HG03095 (cell line): ENCODE data around the gene SNRNP200.
"Not testable (repeated sequence)": the region's sequence is repeated elsewhere in the genome, so short reads cannot be mapped to it uniquely, and the experiment has no call there.

Experiments used
- ATAC-seq: cut with Tn5 transposase; IDR thresholded peaks from one replicate; pipeline ENCODE4 v1.9.1; 2021; ENCODE audit warnings: moderate library complexity; ENCODE audit not compliant: unreplicated experiment

SNRNP200 gene

DNA sequence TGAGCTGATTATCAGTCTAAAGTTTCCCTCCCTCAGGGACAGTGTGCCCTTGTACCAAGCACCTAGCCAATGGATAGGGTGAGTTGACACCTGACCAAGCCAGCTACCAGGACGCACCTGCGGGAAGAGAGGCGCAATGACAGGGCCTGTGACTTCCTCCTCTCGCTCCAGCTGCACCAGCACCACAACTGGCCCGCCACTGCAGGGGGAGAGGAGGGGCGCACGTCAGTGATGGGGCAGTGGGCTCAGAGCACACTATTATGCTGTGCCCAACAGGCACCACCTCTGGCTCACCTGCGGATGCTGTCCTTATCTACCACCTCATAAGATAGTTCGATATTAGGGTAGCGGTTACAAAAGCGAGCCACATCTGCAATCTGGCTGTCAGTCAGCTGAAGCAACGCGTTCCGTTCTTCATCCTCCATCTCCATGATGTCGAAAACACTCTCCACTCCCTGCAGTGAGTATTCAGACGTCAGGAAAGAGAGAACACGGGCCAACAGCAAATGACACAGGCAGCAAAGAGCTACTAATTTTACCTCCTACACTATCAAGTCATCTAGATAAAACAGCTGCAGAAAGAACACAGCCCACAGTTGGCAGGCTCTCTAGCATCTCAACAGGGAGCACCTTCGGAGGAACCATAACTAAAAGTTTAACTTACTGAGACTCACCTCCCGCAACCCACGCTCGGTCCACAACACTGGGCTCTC is 28.4 kb downstream of the SNRNP200 start:
- ATAC-seq, result no peak

- no peak for ATAC-seq
Observed at GRCh38 chr2:96274355-96275056, 30.8 kb downstream of the SNRNP200 start.

DNA sequence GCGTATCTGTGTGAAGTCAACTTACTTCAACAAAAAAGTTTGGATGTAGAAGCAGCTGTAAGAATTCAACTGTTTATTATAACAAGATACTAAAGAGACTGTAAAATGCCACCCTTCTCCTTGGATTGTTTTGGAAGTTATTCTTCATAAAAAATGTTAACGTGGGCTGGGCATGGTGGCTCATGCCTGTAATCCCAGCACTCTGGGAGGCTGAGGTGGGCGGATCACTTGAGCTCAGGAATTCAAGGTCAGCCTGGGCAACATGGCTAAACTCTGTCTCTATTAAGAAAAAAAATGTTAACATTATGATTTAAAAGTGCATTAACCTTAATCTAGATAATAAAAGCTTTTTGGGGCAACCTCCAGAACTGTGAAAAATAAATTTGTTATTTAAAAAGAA is 31.6 kb downstream of the SNRNP200 start:
- ATAC-seq, result no peak

GRCh38 chr2:96271995-96272394 is 33.4 kb downstream of the SNRNP200 start:
- ATAC-seq, result no peak

GRCh38 chr2:96267159-96267971 is 38.0 kb downstream of the SNRNP200 start:
- ATAC-seq, result no peak

DNA sequence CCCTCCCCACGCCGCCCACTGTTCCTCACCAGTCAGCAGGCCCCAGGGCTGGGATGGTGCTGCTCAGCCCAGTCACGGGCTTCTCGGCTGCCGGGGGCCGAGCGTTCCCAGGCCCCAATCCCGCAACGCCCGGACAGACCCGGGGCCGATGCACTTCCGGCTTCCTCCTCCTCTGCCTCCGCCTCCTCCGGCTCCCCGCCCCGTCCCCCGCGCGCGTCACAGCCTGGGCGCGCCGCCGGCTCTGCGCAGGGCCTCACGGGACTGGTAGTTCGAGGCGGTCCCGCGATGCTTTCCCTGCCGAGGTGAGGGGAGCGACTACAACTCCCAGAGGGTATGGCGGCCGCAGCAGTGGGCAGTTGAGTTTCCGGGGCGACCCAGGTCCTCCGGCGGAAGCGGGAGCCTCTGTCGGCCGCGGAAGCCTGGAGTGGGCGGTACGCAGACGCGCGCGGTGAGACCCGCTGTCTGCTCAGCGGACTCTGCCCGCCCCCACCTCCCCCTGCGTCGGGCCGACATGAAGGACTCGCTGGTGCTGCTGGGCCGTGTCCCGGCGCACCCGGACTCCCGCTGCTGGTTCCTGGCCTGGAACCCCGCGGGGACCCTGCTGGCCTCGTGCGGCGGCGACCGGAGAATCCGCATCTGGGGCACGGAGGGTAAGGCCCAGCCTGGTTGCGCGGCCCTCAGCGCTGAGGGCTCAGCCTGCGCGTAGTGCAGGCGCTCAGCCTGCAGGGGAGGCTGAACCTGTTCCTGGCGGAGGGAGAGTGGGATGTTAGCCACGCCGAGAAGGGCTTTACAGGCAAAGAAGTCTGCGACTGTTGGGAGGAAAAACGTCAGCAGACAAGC is 39.3 kb downstream of the SNRNP200 start, which contains the start of the genes CIAO1 and TMEM127:
CIAO1 (plus strand) TSS at position 386 of the 840 bp plus-strand sequence; CDS start at position 512, 126 bp downstream.
TMEM127 (minus strand) TSS at position 158 of the 840 bp plus-strand sequence. CDS start 616 bp downstream, outside the sequence.
- ATAC-seq, result peak; percentile 90

DNA sequence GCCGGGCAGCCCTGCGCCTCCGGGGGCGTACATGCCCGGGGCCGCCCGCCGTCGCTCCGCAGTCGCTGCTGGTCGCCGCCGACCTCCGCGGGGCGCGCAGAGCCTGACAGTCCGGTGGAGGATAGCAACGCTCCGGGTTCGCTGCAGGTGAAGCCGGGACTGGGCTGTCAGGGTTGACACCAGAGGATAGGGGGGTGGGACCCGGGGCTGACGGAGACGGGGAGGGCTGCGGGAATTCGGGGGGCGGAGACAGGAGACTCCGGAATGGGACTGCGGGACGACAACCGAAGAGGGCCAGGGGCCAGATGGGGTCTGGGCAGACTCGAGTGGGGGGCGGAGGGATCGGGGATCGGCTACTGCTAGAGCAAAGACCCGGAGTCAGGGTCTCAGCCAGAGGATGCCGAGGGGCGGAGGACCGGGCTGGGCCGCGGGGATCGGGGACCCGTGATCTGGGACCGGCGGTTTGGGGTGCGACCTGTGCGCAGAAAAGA is 40.0 kb downstream of the SNRNP200 start:
- peak; percentile 17 for ATAC-seq

DNA sequence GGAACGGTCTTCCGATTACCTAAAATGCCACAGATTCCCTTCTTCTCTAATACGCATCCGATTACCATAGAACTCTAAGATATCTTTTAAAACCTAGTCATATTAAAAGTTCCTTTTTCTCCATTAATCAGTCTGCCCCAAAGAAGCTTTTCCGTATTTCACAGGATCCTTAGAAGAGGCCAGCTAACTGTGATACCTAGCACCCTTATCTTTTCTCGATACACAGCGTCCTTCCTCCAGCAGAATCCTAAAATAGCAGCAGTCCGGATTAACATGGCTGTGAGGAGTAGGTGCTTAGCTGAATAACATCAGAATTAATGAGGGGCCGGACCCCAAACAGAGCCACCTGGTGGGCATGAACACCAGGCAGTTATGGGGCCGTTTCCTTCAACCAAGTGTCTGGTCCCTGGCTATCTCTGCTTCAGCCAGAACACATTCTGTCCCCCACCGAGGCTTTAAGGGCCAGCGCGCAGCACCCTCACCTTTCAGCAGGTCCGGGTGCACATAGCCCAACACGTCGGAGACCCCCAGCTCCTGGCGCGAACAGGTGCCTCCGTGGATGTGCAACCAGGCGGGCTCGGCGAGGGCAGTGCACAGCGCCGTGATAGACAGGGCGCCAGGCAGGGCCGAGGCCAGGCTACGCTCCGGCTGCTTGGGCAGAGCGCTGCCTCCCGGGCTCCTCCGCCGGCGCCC is 40.5 kb downstream of the SNRNP200 start:
- peak; percentile 16 for ATAC-seq

- no peak for ATAC-seq
Observed at GRCh38 chr2:96264086-96264485, 41.3 kb downstream of the SNRNP200 start.

DNA sequence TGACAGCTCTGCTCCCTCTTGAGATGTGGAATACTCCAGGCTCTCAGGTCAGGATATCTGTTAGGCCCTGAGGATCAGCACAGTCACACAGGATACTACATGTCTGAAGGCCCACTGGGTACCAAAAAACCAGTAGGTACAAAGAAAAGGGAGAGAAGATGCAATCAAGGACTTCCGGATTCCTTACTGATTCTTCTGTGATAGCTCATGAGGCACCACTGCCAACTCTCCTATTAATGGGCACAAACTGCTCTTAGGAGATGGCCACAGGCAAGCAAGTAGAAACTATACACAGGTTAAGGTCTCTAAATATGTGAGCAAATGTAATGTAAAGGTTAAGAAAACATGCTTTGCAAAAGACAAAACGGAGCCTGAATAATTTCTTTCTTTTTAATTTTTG is 43.0 kb downstream of the SNRNP200 start:
- ATAC-seq, result no peak

DNA sequence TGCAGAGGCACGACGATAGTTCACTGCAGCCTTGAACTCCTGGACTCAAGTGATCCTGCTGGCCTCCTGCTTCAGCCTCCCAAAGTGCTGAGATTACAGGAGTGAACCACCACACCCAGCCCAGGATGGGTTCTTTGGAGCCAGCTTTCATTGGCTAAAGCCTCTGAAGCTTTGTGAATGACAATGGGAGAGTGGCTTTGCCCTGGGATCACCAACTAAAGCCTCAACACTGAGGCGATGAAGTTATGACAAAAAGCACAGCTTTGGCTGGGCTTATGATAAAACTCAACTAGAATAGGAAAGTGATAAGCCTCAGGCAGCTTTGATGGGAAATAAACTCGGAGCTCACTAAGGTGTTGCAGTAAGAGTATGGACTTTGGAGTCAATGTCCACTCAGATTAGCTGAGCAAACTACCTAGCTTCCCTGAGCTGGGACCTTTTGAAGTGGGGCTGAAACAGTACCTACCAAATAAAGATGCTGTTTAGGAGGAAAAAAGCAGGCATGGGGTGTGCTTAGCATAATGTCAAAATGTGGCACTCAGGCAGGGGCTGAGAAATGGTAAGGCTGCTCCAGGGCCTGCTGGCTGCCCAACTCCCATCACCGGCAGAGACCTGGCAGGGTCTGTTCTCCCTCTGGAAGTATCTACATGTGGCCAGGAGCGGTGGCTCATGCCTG is 43.9 kb downstream of the SNRNP200 start:
- ATAC-seq, result no peak

DNA sequence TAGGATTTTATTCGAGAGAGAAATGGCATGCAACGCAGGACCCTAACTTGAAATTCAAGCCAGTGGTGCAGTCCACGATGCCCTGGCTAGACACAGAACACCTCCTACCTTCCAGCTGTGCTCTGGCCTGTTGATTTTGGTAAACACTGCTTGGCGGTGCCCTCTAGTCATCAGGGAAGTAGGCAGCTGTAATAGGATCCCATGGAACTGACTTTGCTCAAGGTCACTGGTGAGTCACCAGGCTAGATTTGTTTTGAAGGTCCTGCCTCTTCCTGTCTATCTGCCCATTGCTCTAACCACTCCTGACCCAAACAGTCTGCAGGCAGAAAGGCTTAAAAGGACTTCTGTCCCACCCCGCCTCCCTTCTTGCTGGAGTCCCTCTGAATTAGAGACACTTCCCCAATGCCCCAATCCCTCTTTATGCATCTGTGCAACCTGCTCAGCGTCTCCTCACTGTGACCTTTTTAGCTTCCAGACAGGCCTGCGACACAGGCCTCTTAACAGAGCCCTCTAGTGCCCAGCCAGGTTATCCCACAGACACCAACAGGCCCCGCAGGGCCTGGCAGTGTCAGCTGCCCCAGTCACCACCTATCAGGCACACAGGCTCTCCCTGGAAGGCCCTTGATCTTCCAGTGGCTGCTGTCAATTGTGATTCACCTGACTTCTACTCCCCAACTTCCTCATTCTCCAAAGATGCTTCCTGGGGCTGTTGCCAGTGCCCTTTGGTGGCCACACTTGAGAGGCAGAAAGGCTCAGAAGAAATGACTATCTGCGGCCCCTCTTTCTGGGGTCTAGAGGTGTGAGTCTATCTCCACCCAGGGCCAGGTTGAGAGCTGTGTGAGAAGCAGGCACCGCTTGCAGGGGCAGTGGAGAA is 44.7 kb downstream of the SNRNP200 start:
- ATAC-seq, result no peak

DNA sequence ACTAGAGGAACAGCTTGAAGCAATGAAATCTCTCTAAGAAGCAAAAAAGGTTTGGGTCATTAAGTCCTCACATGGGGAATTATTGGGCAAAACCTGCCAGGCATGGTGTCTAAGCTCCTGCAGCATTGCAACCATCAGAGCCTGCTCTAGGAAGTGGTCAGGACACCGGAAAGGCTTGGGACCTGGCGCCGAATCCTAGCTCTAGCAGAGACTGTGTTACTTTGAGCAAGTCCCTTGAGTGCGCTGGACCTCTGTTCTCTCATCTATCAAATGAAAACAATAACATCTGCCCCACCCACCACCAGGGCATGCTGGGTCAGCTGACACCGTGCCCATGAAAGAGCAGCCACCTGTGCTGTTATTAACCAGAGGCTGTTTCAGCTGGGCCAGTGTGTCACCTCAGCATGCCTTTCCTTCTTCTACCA is 45.8 kb downstream of the SNRNP200 start:
- ATAC-seq, result no peak

- ATAC-seq, result no peak
Observed at GRCh38 chr2:96258166-96259022, 47.0 kb downstream of the SNRNP200 start.

- not testable (repeated sequence) for ATAC-seq
Observed at GRCh38 chr2:96257744-96258143, 47.6 kb downstream of the SNRNP200 start.

DNA sequence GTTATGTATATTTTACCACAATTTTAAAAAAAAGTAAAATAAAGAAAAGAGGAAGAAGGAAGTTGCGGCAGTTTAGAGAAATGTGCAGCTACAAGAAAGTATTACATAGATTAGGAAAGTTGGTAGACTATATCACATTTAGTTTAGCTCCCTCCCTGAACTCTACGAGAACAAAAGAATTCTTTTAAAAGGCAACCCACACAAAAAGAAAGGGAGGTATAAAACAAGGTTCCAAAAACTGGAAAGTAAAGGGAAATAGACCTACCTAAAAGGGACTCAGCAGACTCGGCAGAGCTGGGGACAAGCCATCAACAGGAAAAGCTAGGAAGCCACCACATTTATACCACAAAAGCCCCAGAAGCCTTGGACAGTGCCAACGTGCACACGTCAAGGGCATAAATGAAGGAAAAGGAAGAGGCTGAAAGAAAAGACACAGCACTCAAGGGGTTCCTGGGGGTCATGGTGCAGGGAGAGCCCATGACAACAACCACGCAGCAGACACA is 48.7 kb downstream of the SNRNP200 start:
- ATAC-seq, result no peak

DNA sequence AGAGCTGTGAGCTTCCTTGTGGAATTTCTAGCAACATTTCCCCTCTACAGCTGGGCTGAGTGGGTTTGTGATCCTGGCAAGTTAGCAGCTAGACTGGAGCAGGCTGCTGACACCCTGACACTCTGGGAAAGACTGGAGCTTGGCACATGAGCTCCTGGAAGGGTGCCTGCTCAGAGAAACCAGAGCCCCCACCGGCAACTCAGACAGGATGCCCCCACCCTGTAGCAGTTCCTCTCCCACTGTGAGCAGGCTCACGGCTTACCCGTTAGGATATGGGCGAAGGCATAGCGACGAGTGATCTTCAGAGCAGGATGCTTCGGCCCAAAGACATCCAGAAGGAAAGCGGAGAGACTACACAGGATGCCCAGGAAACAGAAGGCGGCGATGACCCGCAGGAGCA is 50.8 kb downstream of the SNRNP200 start:
- no peak for ATAC-seq
